CD4-positive, alpha-beta T cell (primary cell): ENCODE results near the gene ACOX3. TPM values are rescaled to one million over a fixed set of nuclear protein-coding genes. Genes with fewer than 3 reads are reported as not detected.
A peak's percentile ranks its signal among the peaks of the same experiment; 100 is the strongest.

ENCODE experiments used
- ATAC-seq: fragments of 200-7000 bp; cut with Tn5 transposase; one replicate; pipeline ENCODE4 v1.10.0; 2022; ENCODE audit warnings: mild to moderate bottlenecking; ENCODE audit not compliant: poor library complexity
- CTCF ChIA-PET: fragments of 350-600 bp; sonication (Branson Sonifier 250); formaldehyde crosslinking; loops from one replicate; lab custom pipeline; 2021; ENCODE audit warnings: antibody characterized with exemption, inconsistent platforms; lab: Charles Lee
- POLR2A ChIA-PET: fragments of 350-600 bp; sonication (Branson Sonifier 250); formaldehyde crosslinking; loops from one replicate; lab custom pipeline; 2021; ENCODE audit warnings: antibody characterized with exemption, inconsistent platforms; lab: Charles Lee
- DNase-seq, 14 experiments: peaks; one replicate each; pipeline ENCODE4 v3.0.0-alpha.2; 2013 to 2020; ENCODE audit warnings: mixed read lengths in 2 of 14
- H3K27ac ChIP-seq, 2 donors: one replicate each; pipeline versions ENCODE4 v1.5.1 to v1.7.0; 2013; ENCODE audit warnings: low read length in 2 of 2, low read depth in 1 of 2, mild to moderate bottlenecking in 1 of 2
- H3K27me3 ChIP-seq, 2 experiments: 1 replicate in 1 of 2; 2 replicates in 1 of 2; pipeline versions ENCODE4 v1.6.1 to v1.7.0; 2013; ENCODE audit warnings: low read length in 2 of 2, control low read depth in 1 of 2, mild to moderate bottlenecking in 1 of 2, moderate library complexity in 1 of 2; ENCODE audit not compliant: insufficient read depth in 2 of 2, control insufficient read depth in 1 of 2
- H3K36me3 ChIP-seq: one replicate; pipeline ENCODE4 v1.6.1; 2013; ENCODE audit warnings: low read length, control low read depth; ENCODE audit not compliant: insufficient read depth
- H3K4me1 ChIP-seq: one replicate; pipeline ENCODE4 v1.6.1; 2013; ENCODE audit warnings: low read length, control low read depth; ENCODE audit not compliant: insufficient read depth
- H3K4me3 ChIP-seq: one replicate; pipeline ENCODE4 v1.5.1; 2013; ENCODE audit warnings: mild to moderate bottlenecking, low read length, moderate library complexity
- H3K9me3 ChIP-seq, 2 experiments: 1 replicate in 1 of 2; 2 replicates in 1 of 2; pipeline versions ENCODE4 v1.6.1 to v1.7.0; 2013; ENCODE audit warnings: low read length in 2 of 2, mild to moderate bottlenecking in 2 of 2, control low read depth in 1 of 2, moderate library complexity in 1 of 2; ENCODE audit not compliant: control insufficient read depth in 1 of 2, insufficient read depth in 1 of 2
- H3K27ac Mint-ChIP-seq: one replicate; pipeline ENCODE4 v1.8.0; 2020; ENCODE audit warnings: mixed read lengths
- H3K27me3 Mint-ChIP-seq: one replicate; pipeline ENCODE4 v1.8.0; 2021; ENCODE audit warnings: mixed read lengths
- H3K36me3 Mint-ChIP-seq: one replicate; pipeline ENCODE4 v1.8.0; 2021; ENCODE audit warnings: low read depth, mixed read lengths
- H3K4me1 Mint-ChIP-seq: one replicate; pipeline ENCODE4 v1.8.0; 2021; ENCODE audit warnings: low read depth, mixed read lengths
- H3K4me3 Mint-ChIP-seq: one replicate; pipeline ENCODE4 v1.8.0; 2020; ENCODE audit warnings: mild to moderate bottlenecking, mixed read lengths
- H3K9me3 Mint-ChIP-seq: one replicate; pipeline ENCODE4 v1.8.0; 2020; ENCODE audit warnings: mixed read lengths
- intact Hi-C, 2 experiments: fragments of 100-400 bp; cut with DNase I in 1 of 2; cut with micrococcal nuclease in 1 of 2; formaldehyde crosslinking; loops; one replicate each; pipeline versions ENCODE4 v1.15.1 to v1.9.0; 2023 to 2025; cut with DNase I, micrococcal nuclease
- total RNA-seq, 174 experiments: library from RNA in 2 of 174; stranded (reverse) in 2 of 174; gene quantifications; one replicate each; pipeline ENCODE4 v1.2.3 and lab custom pipeline; 2021 to 2026
- TF ChIP-seq, protein P1 (sequence below): fragments of 200-600 bp; IDR thresholded peaks from one replicate; pipeline ENCODE4 v1.8.0; 2022; ENCODE audit warnings: antibody characterized with exemption, mild to moderate bottlenecking

The ACOX3 gene
- total RNA-seq, 2 experiments from 2014 or later, result 4.9 to 6.1 TPM

GRCh38 chr4:8347660-8348059 lies 92.9 kb downstream of the ACOX3 start:
- H3K27ac Mint-ChIP-seq, result no peak overlapping the region

GRCh38 chr4:8346838-8347605 lies 93.5 kb downstream of the ACOX3 start:
- no peaks in the 10 kb centered on the region for H3K4me1 ChIP-seq
- Mint-ChIP-seq H3K9me3 (no peaks in the 10 kb centered on the region), H3K27me3 (peaks cover under 1% of the 10 kb centered on the region), H3K4me1 (no peaks in the 10 kb centered on the region), H3K4me3 (no peak overlapping the region), H3K36me3 (no peaks in the 10 kb centered on the region), H3K27ac (no peak overlapping the region)
- peaks cover 0 to 4% of the 10 kb centered on the region in 2 experiments for H3K27me3 ChIP-seq
- no peaks in the 10 kb centered on the region for H3K9me3 ChIP-seq
- POLR2A ChIA-PET, result no interaction called here
- TF ChIP-seq, protein P1, sequence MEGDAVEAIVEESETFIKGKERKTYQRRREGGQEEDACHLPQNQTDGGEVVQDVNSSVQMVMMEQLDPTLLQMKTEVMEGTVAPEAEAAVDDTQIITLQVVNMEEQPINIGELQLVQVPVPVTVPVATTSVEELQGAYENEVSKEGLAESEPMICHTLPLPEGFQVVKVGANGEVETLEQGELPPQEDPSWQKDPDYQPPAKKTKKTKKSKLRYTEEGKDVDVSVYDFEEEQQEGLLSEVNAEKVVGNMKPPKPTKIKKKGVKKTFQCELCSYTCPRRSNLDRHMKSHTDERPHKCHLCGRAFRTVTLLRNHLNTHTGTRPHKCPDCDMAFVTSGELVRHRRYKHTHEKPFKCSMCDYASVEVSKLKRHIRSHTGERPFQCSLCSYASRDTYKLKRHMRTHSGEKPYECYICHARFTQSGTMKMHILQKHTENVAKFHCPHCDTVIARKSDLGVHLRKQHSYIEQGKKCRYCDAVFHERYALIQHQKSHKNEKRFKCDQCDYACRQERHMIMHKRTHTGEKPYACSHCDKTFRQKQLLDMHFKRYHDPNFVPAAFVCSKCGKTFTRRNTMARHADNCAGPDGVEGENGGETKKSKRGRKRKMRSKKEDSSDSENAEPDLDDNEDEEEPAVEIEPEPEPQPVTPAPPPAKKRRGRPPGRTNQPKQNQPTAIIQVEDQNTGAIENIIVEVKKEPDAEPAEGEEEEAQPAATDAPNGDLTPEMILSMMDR, result no peak
- H3K36me3 ChIP-seq, result no peaks in the 10 kb centered on the region
- no peak for ATAC-seq
- intact Hi-C loops, result no loop called here
- no peak overlapping the region for H3K4me3 ChIP-seq
- peak in 1 of 14 experiments; percentile 19 for DNase-seq
- no peak overlapping the region for H3K27ac ChIP-seq
- CTCF ChIA-PET, result no interaction called here

More at GRCh38 chr4:8347660-8348059, 92.9 kb downstream of the ACOX3 start:
- ChIA-PET POLR2A (no interaction called here), CTCF (no interaction called here)
- TF ChIP-seq, protein P1, result no peak
- no peaks in the 10 kb centered on the region for H3K36me3 ChIP-seq
- H3K27me3 Mint-ChIP-seq, result no peaks in the 10 kb centered on the region
- H3K4me3 Mint-ChIP-seq, result no peak overlapping the region
- H3K36me3 Mint-ChIP-seq, result no peaks in the 10 kb centered on the region
- no peaks in the 10 kb centered on the region for H3K9me3 Mint-ChIP-seq
- H3K27ac ChIP-seq, result no peak overlapping the region
- no peaks in the 10 kb centered on the region for H3K9me3 ChIP-seq
- no peaks in the 10 kb centered on the region for H3K4me1 ChIP-seq
- H3K4me1 Mint-ChIP-seq, result no peaks in the 10 kb centered on the region
- peaks cover 0 to 8% of the 10 kb centered on the region in 2 experiments for H3K27me3 ChIP-seq
- H3K4me3 ChIP-seq, result no peak overlapping the region
- intact Hi-C loops, result no loop called here
- DNase-seq, result peak in 1 of 14 experiments; percentile 30
- ATAC-seq, result no peak

DNA sequence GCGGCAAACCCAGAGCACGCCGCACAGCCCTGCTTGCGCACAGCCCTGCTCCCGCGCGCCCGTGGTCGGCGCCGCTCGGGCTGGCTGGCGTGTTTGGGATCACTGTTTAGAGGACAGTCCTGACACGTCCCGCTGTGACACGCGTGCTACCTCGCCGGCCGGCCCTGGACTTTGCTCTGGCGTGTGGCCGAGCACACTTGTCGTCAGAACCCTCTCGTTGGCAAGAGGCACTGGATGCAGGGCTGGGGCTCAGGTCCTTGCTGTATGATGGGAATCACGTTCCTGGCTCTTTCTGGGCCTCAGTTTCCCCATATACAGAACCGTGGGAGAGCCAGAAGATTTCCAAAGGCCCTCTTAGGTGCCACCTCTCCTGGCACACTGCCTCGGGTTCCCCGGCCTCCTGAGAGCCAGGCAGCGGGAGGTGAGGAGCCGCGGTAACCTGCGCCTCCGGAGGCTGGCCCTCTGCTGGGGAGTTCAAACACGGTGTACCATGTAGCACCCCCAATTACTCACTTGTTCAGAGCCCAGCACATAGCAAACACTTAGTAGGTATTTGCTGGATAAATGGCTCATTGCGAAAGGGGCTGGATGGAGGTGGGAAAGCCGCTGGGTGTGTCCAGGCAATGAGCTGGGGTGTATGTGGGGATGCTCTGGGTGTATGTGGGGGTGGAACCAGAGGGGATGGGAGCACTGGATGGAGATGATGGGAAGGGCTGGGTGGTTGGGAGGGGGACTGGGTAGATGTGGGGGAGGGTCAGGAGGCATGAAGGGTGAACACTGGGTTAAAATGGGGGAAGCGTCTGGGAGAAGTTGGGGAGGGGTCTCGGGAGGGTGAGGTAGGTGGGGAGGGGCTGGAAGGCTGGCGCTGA lies 94.3 kb downstream of the ACOX3 start:
- Histone ChIP-seq H3K4me1 (no peaks in the 10 kb centered on the region), H3K27me3 (peaks cover 0 to 4% of the 10 kb centered on the region in 2 experiments), H3K27ac (no peak overlapping the region), H3K4me3 (no peak overlapping the region), H3K9me3 (no peaks in the 10 kb centered on the region), H3K36me3 (no peaks in the 10 kb centered on the region)
- no peak overlapping the region for H3K27ac Mint-ChIP-seq
- no peak for ATAC-seq
- H3K4me1 Mint-ChIP-seq, result no peaks in the 10 kb centered on the region
- no peaks in the 10 kb centered on the region for H3K9me3 Mint-ChIP-seq
- CTCF ChIA-PET, result no interaction called here
- DNase-seq, result peak in 1 of 14 experiments; percentile 25
- no peaks in the 10 kb centered on the region for H3K36me3 Mint-ChIP-seq
- no peak overlapping the region for H3K4me3 Mint-ChIP-seq
- POLR2A ChIA-PET, result no interaction called here
- intact Hi-C loops, result no loop called here
- TF ChIP-seq, protein P1, result no peak
- peaks cover 5% of the 10 kb centered on the region for H3K27me3 Mint-ChIP-seq
